Renal cortical epithelial cell (primary cell): ENCODE measurements around the gene GABARAPL2. TPM values are rescaled to one million over a fixed set of nuclear protein-coding genes. Genes with fewer than 3 reads are reported as not detected.
"Not testable (repeated sequence)": the region's sequence is repeated elsewhere in the genome, so short reads cannot be mapped to it uniquely, and the experiment has no call there.

Experiments
- DNase-seq: peaks from one replicate; pipeline ENCODE4 v3.0.0-alpha.2; 2011; ENCODE audit warnings: low read depth
- total RNA-seq: library from RNA; depleted of rRNA; stranded (reverse); fragments of >200 nt; gene quantifications from 2 replicates; pipeline ENCODE4 v1.2.3, GENCODE V29; 2014

GABARAPL2 gene, protein sequence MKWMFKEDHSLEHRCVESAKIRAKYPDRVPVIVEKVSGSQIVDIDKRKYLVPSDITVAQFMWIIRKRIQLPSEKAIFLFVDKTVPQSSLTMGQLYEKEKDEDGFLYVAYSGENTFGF
- total RNA-seq = 42.9 and 101 TPM in 2 replicates

DNA sequence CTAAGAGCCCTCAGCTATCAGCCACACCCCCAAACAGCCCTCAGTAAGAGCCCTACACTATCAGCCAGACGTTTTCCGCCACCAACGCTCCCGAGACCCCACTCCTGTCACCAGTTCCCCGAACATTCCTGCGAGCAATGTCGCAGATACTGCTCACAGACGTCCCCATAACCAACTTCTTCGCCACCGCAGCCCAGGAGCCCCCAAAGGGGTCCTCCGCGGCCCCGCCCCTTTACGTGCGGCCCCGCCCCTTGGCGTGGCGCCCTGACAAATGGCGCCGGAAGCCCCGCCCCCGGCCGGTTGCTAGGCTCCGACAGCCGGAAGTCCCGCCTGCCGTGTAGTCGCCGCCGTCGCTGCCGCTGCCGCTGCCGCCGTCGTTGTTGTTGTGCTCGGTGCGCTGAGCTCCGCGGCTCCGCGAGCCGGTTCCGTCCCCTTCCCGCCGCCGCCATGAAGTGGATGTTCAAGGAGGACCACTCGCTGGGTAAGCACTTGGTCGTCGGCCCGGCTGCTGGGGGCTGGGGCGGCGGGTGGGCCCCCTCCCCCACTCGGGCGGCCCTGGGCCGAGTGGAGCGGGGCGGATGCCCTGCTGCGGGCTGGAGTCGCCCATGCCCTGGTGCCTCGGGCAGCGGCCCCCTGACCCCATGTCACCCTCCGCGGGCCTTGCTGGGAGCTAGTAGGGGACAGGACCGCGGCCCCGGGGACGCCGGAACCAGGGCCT, at the start of gene GABARAPL2:
GABARAPL2 (plus strand) TSS at position 340 of the 718 bp plus-strand sequence; CDS start at position 448, 108 bp downstream.
- peak; percentile 49 for DNase-seq

DNA sequence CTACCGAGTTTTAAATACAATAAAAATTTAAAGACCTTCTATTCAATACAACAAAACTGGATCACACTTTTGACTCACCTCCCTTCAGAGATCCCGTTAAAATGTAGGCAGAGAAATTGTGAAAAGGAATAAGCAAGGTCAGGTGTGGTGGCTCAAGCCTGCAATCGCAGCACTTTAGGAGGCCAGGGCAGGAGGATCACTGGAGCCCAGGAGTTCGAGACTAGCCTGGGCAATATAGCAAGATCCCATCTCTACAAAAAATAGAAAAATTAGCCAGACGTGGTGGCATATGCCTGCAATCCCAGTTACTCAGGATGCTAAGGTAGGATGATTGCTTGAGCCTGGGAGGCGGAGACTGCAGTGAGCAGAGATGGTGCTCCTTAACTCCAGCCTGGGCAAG, 47.0 kb upstream of the GABARAPL2 start:
- no peak for DNase-seq

DNA sequence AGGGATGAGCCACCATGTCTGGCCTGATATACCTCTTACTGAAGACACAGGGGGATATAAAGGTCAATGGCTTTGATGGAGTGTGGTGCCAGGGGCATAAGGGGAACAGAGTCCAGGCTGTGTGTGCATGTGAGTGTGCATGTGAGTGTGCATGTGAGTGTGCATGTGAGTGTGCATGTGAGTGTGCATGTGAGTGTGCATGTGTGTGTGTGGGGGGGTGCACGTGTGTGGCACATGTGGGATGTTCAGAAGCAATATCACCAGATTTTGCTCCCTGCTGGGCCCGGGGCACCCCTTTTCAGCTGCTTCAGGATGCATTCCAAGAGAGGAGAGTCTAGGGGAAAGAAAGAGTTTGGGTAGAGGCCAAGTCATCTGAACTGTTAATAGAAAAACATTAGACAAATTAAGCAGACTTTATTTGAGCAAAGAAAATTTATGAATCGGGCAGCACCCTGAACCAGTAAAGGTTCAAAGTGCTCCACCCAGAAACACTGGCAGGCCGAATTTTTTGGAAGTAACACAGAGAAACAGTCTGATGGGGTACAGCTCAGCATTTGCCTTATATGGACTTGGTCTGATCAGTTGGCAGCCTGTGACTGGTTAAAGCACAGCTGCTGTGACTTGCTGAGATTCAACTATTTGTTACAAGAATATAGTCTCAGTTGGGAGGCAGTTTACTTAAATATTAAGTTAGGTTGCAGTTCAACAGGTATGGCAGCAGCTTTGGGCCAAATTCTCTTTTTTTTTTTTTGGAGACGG, 40.0 kb upstream of the GABARAPL2 start:
- no peak for DNase-seq

DNA sequence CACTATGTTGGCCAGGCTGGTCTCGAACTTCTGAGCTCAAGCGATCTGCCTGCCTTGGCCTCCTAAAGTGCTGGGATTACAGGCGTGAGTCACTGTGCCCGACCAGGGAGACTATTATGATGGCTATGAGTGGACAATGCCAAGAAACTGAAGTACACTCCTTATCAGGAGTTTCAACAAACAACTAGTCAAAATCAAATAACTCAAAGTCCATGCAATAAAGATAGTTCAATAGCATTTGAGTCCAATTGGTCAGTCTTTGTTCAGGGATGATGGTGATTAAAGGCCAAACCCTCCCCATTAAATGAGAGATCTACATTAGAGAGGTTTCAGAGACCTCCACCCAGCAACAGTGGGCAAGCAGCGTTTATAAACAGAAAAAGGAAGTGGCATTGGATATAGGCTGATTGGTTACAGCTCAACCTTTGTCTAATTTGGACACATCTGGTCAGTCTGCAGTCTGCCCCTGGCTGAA, 38.3 kb upstream of the GABARAPL2 start:
- DNase-seq = no peak

DNA sequence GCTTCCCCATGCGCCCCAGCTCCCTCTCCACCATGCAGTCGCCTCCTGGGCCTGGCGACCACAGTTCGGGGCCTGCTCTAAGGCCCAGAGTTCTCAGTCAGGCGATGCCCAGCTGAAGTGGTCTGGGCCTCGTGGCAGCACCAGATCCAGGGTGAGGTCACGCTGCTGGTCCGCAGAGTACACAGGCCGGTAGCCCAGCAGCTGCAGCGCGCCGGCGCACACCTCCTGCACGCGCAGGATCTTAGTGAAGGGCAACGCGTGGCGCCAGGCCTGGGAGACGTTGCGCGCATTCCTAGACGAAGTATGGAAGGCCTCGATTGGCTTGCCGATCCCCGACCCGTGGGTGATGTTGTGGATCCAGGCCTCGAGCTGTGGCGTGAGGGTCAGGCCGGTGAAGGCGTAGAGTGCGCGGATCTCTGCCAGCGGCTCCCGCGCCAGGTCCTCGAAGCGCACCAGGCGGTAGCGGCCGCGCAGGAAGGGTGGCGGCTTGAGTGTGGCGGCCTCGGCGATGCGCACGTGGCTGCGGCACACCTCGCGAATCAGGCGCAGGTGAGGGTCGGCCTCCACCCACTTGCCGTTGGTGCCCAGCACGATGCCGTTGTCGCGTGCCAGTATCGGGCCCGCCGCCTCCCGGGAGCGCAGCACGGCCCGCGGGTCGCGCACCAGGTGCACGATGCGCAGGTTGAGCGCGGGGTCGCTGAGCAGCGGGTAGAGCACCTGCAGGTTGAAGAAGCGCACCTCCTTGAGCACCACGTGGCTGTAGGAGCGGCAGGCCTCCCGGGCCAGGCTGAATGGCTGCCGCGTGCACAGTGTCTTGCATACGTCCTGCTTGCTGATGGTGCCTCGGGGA, 36.9 kb upstream of the GABARAPL2 start:
- no peak for DNase-seq

DNA sequence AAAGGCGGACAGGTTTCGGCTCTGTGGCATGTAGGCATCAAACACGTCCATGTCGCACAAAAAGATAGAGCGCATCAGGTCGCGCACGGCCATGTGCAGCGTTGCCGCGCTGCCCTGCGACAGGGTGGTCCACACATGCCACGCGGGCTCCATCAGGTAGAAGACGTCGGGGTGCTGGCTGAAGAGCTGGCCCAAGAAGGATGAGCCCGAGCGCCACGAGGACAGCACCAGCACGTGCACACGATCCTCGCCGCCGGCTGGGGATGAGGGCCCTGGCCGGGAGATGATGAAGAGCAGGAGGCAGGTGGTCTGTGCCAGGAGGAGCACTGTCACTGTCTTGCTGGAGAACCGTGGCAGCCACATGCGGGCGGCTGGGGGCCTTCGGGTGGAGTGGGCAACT, 36.2 kb upstream of the GABARAPL2 start:
- no peak for DNase-seq

DNA sequence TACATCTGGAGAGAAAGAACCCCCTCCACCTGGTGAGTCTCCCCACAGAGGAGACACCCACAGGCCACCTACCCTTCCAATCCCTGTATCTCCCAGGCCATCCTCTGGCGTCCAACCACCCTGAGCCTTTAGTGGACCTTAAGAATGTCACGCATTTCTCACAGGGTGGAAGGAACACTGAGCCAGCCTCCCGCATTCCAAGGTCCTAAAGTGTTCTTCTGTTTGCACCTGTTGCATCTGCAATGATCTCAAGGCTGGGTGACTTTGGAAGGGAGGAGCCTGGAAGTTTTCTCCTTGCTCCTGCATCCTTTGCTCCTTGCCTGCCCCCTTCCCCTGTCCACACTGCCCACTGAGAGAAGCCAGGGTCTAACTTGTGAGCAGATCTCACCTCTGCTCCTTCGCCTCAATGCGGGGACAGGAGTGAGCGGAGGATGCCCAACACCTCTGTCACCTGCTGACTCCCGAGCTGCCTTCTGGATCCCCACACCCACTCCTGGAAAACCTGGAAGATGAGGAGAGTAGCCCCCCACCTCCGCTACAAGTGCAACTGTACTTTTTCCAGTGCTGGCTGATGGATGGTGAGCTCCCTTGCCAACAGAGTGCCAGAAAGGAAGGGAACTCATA, 33.9 kb upstream of the GABARAPL2 start:
- no peak for DNase-seq

DNA sequence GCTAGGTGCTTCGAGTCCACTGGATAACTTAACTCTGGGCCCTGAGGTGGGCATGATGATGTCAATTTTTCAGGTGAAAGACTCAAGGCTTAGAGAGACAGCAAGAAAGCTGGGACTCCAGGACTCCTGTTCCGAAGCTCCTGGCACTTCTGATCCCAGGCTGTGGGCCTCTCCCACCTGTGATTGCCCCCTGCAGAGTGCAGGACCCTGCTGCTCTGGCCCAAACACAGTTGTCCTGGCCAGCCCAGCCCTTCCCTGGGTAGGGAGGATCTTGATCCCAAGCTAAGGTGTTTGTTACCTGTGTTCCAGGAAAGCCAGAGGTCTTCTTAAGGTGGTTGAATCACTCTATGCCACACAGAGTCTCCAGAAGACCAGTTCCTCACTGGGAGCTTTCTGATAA, 33.4 kb upstream of the GABARAPL2 start:
- DNase-seq = no peak

DNA sequence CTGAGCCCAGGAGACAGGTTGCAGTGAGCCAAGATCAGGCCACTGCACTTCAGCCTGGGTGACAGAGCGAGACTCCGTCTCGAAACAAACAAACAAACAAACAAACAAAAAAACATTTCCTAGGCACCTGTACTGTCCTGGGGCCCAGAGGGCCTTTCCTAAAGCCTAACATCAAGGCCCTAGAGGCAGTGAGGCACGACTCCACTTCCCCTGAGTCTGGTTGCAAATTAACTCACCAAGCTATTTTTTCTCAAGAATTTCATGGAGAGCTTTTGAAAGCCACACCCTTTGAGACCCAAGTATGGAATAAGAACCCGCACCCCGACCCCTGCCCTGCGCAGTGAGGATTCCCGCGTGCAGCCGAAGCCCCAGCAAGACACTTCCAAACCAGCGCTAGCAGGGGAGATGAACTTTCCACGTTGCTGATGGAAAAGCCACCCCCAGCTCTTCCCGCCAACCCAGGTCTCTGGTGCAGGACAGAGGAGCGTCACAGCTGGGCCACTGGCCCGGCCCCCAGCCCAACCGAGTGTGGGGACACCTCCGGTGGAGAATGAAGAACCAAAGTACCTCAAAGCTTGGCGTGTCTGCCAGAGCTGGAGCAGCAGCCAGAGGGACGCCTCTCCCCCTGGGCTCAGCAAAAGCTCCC, 31.5 kb upstream of the GABARAPL2 start:
- DNase-seq = peak; percentile 35

DNA sequence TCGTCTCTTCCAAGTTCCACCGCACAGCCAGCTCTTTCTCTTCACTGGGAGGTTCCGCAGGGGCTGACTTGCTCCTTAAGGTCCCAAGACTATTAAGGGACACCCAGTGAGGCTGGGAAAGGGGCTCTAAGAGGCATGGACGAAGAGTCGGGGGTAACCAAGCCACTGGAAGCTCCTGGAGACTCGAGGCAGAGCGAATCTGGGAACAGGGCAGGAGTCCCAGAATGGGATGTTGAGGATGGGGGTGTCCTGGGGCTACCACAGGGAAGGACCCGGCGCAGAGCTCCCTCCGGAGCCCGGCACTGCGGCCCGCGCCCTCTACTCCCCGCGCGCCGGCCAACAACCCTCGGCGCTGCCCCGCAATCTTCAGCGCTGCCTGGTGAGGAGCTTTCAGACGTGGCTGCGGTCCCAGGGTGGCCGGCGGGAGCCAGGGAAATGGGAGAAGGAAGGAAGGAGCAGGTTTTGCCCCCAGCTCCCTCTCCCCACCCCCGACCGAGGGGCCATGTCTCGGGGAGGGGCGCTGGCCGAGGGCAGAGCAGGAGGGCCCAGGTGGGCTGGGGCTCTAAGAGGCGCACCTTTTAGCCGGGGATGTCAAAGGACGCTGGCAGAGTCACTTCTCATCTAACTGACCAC, 30.9 kb upstream of the GABARAPL2 start:
- DNase-seq = no peak

DNA sequence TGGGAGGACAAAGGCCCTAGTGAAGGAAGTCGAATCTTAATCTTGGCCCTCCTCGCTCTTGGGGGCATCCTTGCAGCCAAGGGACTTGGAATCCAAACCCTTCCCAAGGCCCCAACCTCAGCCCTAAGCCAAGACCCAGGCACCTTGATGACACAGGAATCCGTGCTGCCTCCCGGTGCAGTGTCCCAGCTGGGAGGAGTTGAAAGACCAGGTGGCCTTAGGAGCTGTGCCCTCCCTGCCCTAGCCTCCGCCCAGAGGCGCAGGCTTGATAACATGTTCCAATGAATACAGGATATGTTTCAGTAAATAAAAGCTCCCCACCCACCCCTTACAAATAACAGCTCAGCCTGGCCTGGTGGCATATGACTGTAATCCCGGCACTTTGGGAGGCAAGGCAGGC, 30.3 kb upstream of the GABARAPL2 start, which contains the start of gene CHST5:
CHST5 (minus strand) TSS at position 208 of the 400 bp plus-strand sequence. CDS start 5,724 bp downstream, outside the sequence.
- no peak for DNase-seq

DNA sequence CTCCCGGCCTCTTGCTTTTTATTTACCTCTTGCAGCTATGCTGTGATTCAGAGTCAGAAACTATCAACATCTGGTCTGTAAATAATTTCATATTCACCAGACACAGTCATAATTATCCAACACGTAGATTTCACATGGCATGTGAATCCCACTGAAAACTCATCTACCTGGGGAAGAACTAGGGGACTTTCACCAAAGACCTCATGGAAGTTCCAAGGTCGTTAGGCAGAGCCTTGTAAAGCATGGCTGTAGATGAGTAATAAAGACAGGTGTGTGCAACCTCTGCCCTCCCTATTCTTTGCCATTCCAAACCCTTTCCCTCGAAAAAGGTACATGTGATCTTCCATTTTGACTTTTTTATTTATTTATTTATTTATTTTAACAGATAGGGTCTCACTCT, 28.4 kb upstream of the GABARAPL2 start:
- no peak for DNase-seq

DNA sequence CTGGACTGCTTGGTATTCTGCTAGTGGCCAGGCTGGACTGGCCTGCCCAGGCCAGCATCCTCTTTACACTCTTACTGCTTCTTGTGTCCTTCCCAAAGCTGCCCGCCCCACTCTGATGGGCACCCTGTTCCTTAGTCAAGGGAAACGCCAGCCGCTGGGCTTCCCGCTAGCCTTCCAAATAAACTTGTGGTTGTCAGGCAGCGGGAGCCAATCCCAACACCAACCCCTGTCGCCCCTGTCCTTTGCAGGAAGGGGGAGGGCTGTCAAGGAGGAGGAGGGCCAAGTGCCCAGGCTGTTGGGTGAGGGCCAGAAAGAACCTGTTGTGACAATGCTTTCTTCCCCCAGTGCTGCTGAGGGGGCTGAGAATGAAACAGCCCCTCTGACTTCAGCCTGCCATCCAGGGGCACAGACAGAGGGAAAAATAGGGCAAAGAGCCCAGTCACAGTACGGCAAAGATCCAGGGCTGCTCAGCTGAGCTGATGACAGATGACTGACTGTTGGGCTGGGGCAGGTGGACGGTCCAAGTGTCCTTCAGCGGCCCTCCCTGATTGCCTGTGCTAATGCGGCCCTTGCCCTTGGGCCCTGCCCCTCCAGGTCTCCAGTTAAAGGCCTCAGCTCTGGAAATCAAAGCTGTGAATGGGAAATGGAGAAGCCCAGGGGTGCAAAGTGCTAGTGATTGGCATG, 27.2 kb upstream of the GABARAPL2 start:
- DNase-seq = not testable (repeated sequence)

DNA sequence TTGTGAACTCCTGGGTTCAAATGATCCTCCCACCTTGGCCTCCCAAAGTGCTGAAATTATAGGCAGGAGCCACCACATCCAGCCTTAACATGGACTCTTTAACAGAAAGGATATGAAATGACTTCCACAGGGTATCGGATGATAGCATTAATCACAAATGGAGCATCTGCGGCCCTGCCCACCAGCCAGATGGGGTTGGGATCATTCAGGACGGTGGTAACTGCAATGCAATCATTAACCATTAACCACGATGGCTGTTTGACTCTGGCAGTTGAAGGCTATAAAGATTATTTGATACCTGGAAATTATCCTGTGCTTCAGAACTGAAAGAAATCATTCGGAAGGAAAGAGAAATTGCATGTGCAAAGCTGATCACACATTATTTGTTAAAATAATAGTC, 24.9 kb upstream of the GABARAPL2 start:
- no peak for DNase-seq

DNA sequence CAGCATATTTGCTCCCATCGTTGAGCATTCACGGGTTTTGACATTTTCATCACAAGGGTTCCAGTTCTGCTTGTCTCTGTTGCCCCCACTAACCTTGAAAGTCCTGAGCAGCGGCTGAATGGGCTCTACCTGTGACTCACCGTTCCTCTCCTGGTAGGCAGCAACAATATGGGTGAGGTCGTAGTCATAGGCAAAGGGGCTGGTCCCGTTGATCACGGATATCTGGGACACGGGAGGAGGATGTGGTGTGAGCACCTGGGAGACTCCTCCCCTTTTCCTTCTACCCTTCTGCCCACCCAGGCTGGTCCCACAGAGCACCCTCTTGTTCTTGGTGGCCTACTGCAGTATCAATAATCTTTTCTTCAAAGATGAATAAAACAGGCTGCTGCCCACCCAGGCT, 23.7 kb upstream of the GABARAPL2 start:
- DNase-seq = not testable (repeated sequence)

DNA sequence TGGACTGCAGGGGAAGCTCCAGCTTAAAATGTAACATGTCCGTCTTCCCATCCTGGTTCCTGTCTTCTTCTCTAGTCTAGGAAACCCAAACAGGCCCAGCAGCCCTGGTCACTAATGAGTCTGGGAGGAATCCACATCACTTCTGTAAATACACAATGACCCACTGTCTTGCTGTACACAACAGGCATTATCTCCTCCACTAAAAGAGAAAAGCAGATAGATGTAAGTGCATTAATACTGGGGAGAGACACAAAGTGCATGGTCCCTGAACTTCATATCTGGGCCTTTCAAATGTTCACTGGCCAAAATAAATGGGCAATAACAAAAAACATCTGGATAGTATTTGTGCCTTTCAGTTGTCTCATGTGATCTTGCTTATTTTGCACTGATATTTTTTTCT, 20.3 kb upstream of the GABARAPL2 start:
- not testable (repeated sequence) for DNase-seq

DNA sequence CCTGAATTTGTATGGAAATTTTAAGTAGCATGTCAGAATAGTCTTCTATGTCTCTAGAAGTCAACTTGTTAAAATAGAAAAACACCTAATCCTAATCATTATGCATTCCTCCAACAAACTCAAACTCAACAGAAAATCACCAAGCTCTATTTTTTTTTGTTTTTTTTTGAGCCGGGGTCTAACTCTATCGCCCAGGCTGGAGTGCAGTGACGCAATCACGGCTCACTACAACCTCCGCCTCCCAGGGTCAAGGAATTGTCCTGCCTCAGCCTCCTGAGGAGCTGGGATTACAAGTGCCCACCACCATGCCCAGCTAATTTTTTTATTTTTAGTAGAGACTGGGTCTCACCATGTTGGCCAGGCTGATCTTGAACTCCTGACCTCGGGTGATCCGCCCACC, 19.9 kb upstream of the GABARAPL2 start:
- DNase-seq = no peak

DNA sequence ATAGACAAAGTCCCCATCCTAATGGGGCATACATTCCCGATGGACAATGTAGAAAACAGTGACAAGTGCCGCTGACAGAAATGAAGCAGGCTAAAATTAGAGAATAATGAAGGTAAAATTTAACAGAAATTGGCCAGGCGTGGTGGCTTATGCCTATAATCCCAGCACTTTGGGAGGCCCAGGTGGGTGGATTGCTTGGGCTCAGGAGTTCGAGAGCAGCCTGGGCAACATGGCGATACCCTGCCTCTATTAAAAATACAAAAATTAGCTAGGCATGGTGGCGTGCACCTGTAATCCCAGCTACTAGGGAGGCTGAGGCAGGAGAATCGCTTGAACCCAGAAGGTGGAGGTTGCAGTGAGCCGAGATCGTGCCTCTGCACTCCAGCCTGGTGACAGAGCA, 17.7 kb upstream of the GABARAPL2 start:
- DNase-seq = not testable (repeated sequence)

DNA sequence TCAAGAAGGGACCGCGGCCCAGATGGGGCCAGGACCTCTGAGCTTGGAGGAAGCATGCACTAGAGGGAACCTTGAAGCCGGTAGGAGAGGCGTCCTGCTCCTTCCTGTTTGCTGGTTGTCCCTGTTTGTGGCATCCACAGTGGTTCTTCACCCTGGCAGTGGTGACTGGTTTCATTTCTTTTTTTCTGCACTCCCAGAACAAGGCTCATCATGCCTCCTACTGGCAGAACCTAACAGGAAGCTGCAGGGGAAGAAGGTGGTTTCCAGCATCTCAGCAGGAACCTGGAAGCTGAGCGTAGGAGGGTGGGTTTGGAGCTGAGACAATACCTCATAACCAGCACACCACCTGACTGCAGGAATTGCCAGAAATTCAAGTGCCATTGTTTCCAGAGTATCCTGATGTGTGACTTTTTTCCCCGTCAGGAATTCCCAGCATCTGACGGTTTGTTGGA, 15.9 kb upstream of the GABARAPL2 start:
- DNase-seq = peak; percentile 62

DNA sequence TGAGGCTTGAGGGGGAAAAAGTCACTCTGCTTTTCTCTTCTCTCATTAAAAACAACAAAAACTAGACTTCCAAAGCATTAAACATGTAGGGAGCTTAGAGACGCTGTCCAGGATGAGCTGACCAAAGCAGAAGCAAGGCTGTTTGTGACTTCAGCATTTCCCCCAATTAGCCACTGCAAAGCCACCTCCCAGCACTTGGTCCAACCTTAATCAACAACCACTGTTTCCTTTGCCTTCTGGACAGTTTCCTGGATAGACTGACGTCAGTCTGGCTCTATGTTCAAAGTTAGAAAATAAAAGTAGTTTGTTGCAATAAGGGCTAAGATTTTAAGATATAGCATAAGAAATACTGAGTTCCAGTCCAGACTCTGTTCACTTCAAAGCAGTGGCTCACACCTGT, 13.2 kb upstream of the GABARAPL2 start:
- no peak for DNase-seq
